Forelimb muscle (tissue), 1 donor: ENCODE results near the gene OR10G6. TPM values are rescaled to one million over a fixed set of nuclear protein-coding genes. Genes with fewer than 3 reads are reported as not detected.
"Not testable (repeated sequence)": the region's sequence is repeated elsewhere in the genome, so short reads cannot be mapped to it uniquely, and the experiment has no call there.

Experiments
- DNase-seq: peaks from one replicate; pipeline ENCODE4 v3.0.0-alpha.2; 2013; ENCODE audit warnings: low read depth
- polyA plus RNA-seq: library from polyadenylated mRNA; unstranded; fragments of 120-200 nt; gene quantifications from one replicate; pipeline ENCODE4 v1.2.1, GENCODE V29; 2013; ENCODE audit not compliant: insufficient read length

OR10G6 gene
- polyA plus RNA-seq, result not detected

- DNase-seq, result no peak
Observed at GRCh38 chr11:123995119-123995518, at the start of gene OR10G6. TSS of gene OR10G6 (minus strand) at chr11:123995161. CDS start at chr11:123995161, 0 bp downstream.

- DNase-seq, result no peak
Observed at GRCh38 chr11:124043420-124043819, 48.5 kb upstream of the OR10G6 start.

GRCh38 chr11:124041254-124041653, 46.3 kb upstream of the OR10G6 start, which contains the start of gene OR10G7:
TSS of gene OR10G7 (minus strand) at chr11:124041325. CDS start at chr11:124039001, 2,324 bp downstream.
- no peak for DNase-seq

GRCh38 chr11:124039557-124039956, 44.6 kb upstream of the OR10G6 start:
- DNase-seq, result no peak

GRCh38 chr11:124036666-124037065, 41.7 kb upstream of the OR10G6 start:
- DNase-seq, result no peak

GRCh38 chr11:124026498-124026897, 31.5 kb upstream of the OR10G6 start, which contains the start of gene OR10G8:
TSS of gene OR10G8 (plus strand) at chr11:124026798. CDS start at chr11:124029623, 2,825 bp downstream.
- DNase-seq, result no peak

- not testable (repeated sequence) for DNase-seq
Observed at GRCh38 chr11:124015837-124016236, 20.9 kb upstream of the OR10G6 start.

GRCh38 chr11:124012697-124013096, 17.7 kb upstream of the OR10G6 start, which contains the start of gene OR10G4:
TSS of gene OR10G4 (plus strand) at chr11:124012997. CDS start at chr11:124015575, 2,578 bp downstream.
- DNase-seq, result no peak

GRCh38 chr11:123979311-123979710, 15.7 kb downstream of the OR10G6 start:
- no peak for DNase-seq

- no peak for DNase-seq
Observed at GRCh38 chr11:123977731-123978347, 17.1 kb downstream of the OR10G6 start, which contains the start of gene OR10S1. TSS of gene OR10S1 (minus strand) at chr11:123977781. CDS start at chr11:123977664, 117 bp downstream.

- DNase-seq, result no peak
Observed at GRCh38 chr11:123976770-123977560, 18.0 kb downstream of the OR10G6 start.

- DNase-seq, result no peak
Observed at GRCh38 chr11:123973816-123974215, 21.1 kb downstream of the OR10G6 start.

- DNase-seq, result no peak
Observed at GRCh38 chr11:123956752-123957151, 38.2 kb downstream of the OR10G6 start.

GRCh38 chr11:123945132-123945531, 49.8 kb downstream of the OR10G6 start:
- DNase-seq, result no peak

Other genes with a start within 250 kb of the OR10G6 start
- not detected for gene OR6X1, start 240.6 kb downstream of the OR10G6 start, polyA plus RNA-seq
- gene OR6M1, start 188.8 kb downstream of the OR10G6 start, polyA plus RNA-seq, result not detected
- not detected for gene TMEM225, start 109.5 kb downstream of the OR10G6 start, polyA plus RNA-seq
- gene OR8D4, start 93.0 kb downstream of the OR10G6 start, polyA plus RNA-seq, result 0.06 TPM
- not detected for gene OR4D5, start 55.5 kb downstream of the OR10G6 start, polyA plus RNA-seq
- not detected for gene OR6T1, start 51.3 kb downstream of the OR10G6 start, polyA plus RNA-seq
- gene OR10S1, start 17.4 kb downstream of the OR10G6 start, polyA plus RNA-seq, result not detected
- gene OR10G4, start 17.8 kb upstream of the OR10G6 start, polyA plus RNA-seq, result 0.06 TPM
- not detected for gene OR10G9, start 27.9 kb upstream of the OR10G6 start, polyA plus RNA-seq
- not detected for gene OR10G8, start 31.6 kb upstream of the OR10G6 start, polyA plus RNA-seq
- not detected for gene OR10G7, start 46.2 kb upstream of the OR10G6 start, polyA plus RNA-seq
- gene VWA5A, start 120.3 kb upstream of the OR10G6 start, polyA plus RNA-seq, result 114 TPM
- not detected for gene OR10D3, start 188.2 kb upstream of the OR10G6 start, polyA plus RNA-seq
- gene OR8G1, start 245.9 kb upstream of the OR10G6 start, polyA plus RNA-seq, result not detected